ENCODE measurements around the gene UBQLN3. TPM values are rescaled to one million over a fixed set of nuclear protein-coding genes. Genes with fewer than 3 reads are reported as not detected.

Gene UBQLN3
- polyA plus RNA-seq, 1 donor from 2014 or later: not detected

GRCh38 chr11:5508605-5509004 lies 1.2 kb downstream of the UBQLN3 start:
- H3K9ac ChIP-seq (ENCODE audit: low read length): no peak overlapping the region
- no peak overlapping the region for H3K4me3 ChIP-seq (ENCODE audit: low read length)
- no peaks in the 10 kb centered on the region for H3K27me3 ChIP-seq (ENCODE audit: insufficient read depth, low read depth, low read length)
- H3K27ac ChIP-seq (ENCODE audit: low read length): no peak overlapping the region
- H3K9me3 ChIP-seq (ENCODE audit: low read length): no peaks in the 10 kb centered on the region
- no peaks in the 10 kb centered on the region for H4K20me1 ChIP-seq (ENCODE audit: insufficient read depth)
- no peaks in the 10 kb centered on the region for H3K9me2 ChIP-seq (ENCODE audit: insufficient read depth, low read length)
- no peak overlapping the region for H3K4me2 ChIP-seq (ENCODE audit: low read length)
- no peak for TF ChIP-seq MXI1 (conservative IDR thresholded peaks at IDR 0.05; ENCODE audit: poor library complexity, severe bottlenecking)
- H3F3A ChIP-seq (ENCODE audit: insufficient read depth, low read length, poor library complexity, severe bottlenecking): no peaks in the 10 kb centered on the region
- H3K79me2 ChIP-seq (replicated peaks; ENCODE audit: insufficient read depth, low read length): no peaks in the 10 kb centered on the region
- H3K36me3 ChIP-seq (ENCODE audit: insufficient read depth, low read length): no peaks in the 10 kb centered on the region
- H2AFZ ChIP-seq (ENCODE audit: low read depth, low read length): no peak overlapping the region

DNA sequence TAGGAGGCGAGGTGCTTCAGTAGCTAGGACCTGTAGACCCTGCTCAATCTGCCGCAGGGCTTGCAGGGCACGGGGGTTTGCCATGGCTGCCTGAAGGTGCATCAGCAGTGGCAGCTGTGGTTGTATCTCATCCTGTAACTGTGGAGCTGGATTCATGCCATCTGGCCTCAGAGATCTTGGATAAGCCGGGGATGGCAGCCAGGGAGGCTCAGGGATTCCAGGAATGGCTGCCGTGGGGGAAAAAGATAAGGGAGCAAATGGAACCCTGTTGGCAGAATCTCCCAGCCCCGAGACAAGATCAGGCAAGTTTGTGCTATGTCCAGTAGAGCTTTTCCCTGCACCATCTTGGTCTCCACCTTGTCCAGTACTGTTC lies 1.8 kb downstream of the UBQLN3 start:
- no peaks in the 10 kb centered on the region for H3K27me3 ChIP-seq (ENCODE audit: insufficient read depth, low read depth, low read length)
- no peaks in the 10 kb centered on the region for H3K36me3 ChIP-seq (ENCODE audit: insufficient read depth, low read length)
- H3K9me2 ChIP-seq (ENCODE audit: insufficient read depth, low read length): no peaks in the 10 kb centered on the region
- no peak overlapping the region for H3K4me3 ChIP-seq (ENCODE audit: low read length)
- H2AFZ ChIP-seq (ENCODE audit: low read depth, low read length): no peak overlapping the region
- no peak overlapping the region for H3K27ac ChIP-seq (ENCODE audit: low read length)
- H3K9me3 ChIP-seq (ENCODE audit: low read length): no peaks in the 10 kb centered on the region
- H3F3A ChIP-seq (ENCODE audit: insufficient read depth, low read length, poor library complexity, severe bottlenecking): no peaks in the 10 kb centered on the region
- H4K20me1 ChIP-seq (ENCODE audit: insufficient read depth): no peaks in the 10 kb centered on the region
- no peaks in the 10 kb centered on the region for H3K79me2 ChIP-seq (replicated peaks; ENCODE audit: insufficient read depth, low read length)
- no peak overlapping the region for H3K9ac ChIP-seq (ENCODE audit: low read length)
- TF ChIP-seq EP300 (conservative IDR thresholded peaks at IDR 0.05; ENCODE audit: poor library complexity, severe bottlenecking) (no peak), EZH2 (IDR thresholded peaks at IDR 0.05; ENCODE audit: borderline replicate concordance, insufficient read depth, low read length, poor library complexity, severe bottlenecking) (no peak), TAF1 (IDR thresholded peaks at IDR 0.05; ENCODE audit: low read depth) (no peak), RAD21 (conservative IDR thresholded peaks at IDR 0.05) (no peak), MXI1 (conservative IDR thresholded peaks at IDR 0.05; ENCODE audit: poor library complexity, severe bottlenecking) (no peak), POLR2AphosphoS5 (IDR thresholded peaks at IDR 0.05) (no peak), SMC3 (conservative IDR thresholded peaks at IDR 0.05; ENCODE audit: poor library complexity) (no peak)
- TF ChIP-seq, protein P1, sequence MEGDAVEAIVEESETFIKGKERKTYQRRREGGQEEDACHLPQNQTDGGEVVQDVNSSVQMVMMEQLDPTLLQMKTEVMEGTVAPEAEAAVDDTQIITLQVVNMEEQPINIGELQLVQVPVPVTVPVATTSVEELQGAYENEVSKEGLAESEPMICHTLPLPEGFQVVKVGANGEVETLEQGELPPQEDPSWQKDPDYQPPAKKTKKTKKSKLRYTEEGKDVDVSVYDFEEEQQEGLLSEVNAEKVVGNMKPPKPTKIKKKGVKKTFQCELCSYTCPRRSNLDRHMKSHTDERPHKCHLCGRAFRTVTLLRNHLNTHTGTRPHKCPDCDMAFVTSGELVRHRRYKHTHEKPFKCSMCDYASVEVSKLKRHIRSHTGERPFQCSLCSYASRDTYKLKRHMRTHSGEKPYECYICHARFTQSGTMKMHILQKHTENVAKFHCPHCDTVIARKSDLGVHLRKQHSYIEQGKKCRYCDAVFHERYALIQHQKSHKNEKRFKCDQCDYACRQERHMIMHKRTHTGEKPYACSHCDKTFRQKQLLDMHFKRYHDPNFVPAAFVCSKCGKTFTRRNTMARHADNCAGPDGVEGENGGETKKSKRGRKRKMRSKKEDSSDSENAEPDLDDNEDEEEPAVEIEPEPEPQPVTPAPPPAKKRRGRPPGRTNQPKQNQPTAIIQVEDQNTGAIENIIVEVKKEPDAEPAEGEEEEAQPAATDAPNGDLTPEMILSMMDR (IDR thresholded peaks at IDR 0.05; ENCODE audit: poor library complexity, severe bottlenecking): no peak
- TF ChIP-seq, protein P2, sequence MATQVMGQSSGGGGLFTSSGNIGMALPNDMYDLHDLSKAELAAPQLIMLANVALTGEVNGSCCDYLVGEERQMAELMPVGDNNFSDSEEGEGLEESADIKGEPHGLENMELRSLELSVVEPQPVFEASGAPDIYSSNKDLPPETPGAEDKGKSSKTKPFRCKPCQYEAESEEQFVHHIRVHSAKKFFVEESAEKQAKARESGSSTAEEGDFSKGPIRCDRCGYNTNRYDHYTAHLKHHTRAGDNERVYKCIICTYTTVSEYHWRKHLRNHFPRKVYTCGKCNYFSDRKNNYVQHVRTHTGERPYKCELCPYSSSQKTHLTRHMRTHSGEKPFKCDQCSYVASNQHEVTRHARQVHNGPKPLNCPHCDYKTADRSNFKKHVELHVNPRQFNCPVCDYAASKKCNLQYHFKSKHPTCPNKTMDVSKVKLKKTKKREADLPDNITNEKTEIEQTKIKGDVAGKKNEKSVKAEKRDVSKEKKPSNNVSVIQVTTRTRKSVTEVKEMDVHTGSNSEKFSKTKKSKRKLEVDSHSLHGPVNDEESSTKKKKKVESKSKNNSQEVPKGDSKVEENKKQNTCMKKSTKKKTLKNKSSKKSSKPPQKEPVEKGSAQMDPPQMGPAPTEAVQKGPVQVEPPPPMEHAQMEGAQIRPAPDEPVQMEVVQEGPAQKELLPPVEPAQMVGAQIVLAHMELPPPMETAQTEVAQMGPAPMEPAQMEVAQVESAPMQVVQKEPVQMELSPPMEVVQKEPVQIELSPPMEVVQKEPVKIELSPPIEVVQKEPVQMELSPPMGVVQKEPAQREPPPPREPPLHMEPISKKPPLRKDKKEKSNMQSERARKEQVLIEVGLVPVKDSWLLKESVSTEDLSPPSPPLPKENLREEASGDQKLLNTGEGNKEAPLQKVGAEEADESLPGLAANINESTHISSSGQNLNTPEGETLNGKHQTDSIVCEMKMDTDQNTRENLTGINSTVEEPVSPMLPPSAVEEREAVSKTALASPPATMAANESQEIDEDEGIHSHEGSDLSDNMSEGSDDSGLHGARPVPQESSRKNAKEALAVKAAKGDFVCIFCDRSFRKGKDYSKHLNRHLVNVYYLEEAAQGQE (IDR thresholded peaks at IDR 0.05; ENCODE audit: borderline replicate concordance): no peak
- H3K4me2 ChIP-seq (ENCODE audit: low read length): no peak overlapping the region
